HG02798 (cell line): Measurements from ENCODE around the gene SERGEF.

ENCODE experiments used
- ATAC-seq: cut with Tn5 transposase; IDR thresholded peaks from one replicate; pipeline ENCODE4 v1.9.1; 2021; ENCODE audit warnings: mild to moderate bottlenecking; ENCODE audit not compliant: unreplicated experiment, poor library complexity

SERGEF gene

DNA sequence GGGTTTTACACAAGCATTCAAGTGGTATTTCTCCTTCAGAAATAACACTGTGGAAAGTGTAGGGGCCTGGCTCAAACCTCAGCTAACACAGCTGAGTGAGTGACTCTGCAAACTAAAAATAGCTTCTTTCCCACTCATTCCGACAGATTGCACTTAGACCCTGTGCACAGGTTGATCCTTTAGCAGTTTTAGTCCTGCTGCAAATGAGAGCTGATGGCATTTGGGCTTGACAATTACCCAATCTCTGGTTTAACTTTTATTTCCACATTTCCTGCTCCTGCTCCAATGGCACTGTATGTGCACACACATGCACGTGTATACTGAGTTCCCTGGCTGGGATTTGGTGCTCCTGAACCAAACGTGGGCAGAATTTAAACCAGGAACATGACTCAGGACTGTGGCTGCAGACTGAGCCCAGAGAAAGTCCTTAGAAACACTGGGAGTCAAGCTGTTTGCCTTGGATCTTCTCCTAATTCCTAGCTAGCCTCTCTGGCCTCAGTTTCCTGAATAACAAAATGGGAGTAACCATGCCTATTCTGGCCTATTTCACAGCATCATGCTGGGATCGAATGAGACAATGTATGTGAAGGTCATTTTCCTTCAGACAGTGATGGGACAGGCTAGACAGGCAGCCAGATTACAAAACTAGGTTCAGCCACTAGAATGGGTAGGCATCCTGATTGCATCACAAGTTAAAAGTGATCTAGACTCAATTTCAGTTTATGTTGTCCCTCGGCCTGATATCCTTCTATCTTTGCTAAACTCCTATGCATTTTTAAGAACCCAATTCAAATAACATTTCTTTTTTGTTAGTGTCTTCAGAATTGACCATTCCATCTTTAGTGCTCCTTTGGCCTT is 58.2 kb downstream of the SERGEF start:
- no peak for ATAC-seq

DNA sequence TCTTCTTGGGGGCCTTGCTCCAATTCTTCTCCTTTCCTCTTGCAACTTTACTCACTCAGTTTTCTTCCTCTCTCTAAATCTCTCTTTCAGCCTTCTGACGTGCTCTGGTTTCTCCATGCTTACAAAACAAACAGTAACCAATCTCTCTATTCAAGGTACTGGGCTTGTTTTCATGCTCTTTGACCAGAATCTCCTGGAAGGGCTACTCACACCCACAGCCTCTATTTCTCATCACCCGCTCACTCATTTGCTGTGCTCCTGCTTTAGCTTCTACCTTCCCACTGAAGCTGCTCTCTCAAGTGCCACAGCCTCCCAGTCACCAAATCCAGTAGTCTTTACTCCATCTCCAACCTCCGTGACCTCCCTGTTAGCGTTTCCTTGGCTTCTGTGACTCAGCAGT is 60.4 kb downstream of the SERGEF start:
- ATAC-seq = no peak

DNA sequence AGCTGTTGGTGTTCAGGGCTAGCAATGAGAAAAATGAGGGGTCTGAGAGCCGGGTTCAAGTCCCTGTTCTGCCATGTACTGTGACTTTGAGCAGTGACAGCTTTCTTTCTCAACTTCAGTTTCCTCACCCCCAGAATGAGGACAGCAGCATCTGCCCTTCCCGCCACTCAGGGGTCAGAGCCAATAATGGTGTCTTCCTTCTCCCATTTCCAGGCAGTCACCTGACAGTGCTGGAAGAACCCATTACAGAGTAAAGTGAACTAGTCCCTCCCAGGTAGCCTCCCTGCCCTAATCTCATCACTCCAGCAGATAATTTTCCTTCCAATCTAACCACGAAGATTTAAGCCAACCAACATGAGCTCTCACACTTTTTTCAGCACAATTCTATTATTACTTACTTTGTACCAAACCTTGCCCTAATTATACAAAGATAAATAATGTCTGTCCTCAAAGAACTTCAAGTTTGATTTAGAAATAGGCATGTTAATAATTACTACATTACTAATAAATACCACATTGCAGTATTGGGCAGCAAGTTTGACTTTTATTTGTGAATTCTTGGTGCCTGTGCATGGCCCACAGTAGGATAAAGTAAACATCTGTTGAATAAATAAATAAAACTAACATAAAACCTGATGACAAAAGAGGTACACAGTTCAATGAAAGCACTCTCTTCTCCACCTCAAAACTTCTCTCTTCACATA is 61.0 kb downstream of the SERGEF start:
- no peak for ATAC-seq

GRCh38 chr11:17950644-17951043 is 62.2 kb downstream of the SERGEF start:
- ATAC-seq = no peak

- ATAC-seq = no peak
Observed at GRCh38 chr11:17948296-17948695, 64.6 kb downstream of the SERGEF start.

- no peak for ATAC-seq
Observed at GRCh38 chr11:17939542-17939941, 73.3 kb downstream of the SERGEF start.

DNA sequence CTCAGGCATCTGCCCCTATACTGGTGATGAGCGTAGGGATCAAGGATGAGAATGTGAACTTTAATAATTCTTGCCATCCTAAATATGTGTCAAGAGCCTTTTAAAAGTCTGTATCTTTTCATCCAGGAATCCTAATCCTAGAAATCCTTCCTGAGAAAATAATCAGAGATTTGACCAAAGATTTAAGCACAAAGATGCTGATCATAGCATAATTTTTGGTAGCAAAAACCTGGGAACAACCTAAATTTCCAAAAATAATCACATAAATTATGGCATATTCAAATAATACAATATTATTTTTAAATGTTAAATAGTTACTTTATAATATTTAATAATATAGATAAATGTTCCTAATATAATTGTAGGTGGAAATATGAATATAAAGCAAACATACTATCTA is 76.1 kb downstream of the SERGEF start:
- ATAC-seq = no peak

GRCh38 chr11:17934194-17934593 is 78.7 kb downstream of the SERGEF start:
- no peak for ATAC-seq

- no peak for ATAC-seq
Observed at GRCh38 chr11:17933708-17934107, 79.1 kb downstream of the SERGEF start.

- ATAC-seq = no peak
Observed at GRCh38 chr11:17932472-17932871, 80.4 kb downstream of the SERGEF start.

DNA sequence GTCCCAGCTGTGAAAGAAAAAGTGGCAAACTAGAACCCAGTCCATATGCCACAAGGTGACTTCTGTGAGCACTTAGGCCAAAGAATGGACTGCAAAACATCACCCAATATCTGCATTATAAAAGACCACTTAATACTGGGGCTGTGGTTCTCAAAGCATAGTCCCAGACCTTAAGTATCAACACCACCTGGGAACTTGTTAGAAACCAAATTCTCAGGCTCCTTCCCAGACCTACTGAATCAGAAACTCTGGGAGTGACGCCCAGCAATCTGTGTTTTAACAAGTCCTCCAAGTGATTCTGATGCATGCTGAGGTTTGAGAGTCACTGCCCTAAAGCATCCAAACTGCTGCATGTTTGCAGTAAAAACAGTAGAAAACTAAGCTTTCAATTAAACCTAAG is 81.3 kb downstream of the SERGEF start:
- no peak for ATAC-seq

- no peak for ATAC-seq
Observed at GRCh38 chr11:17930544-17931125, 82.2 kb downstream of the SERGEF start.

- ATAC-seq = no peak
Observed at GRCh38 chr11:17929171-17929570, 83.7 kb downstream of the SERGEF start.

DNA sequence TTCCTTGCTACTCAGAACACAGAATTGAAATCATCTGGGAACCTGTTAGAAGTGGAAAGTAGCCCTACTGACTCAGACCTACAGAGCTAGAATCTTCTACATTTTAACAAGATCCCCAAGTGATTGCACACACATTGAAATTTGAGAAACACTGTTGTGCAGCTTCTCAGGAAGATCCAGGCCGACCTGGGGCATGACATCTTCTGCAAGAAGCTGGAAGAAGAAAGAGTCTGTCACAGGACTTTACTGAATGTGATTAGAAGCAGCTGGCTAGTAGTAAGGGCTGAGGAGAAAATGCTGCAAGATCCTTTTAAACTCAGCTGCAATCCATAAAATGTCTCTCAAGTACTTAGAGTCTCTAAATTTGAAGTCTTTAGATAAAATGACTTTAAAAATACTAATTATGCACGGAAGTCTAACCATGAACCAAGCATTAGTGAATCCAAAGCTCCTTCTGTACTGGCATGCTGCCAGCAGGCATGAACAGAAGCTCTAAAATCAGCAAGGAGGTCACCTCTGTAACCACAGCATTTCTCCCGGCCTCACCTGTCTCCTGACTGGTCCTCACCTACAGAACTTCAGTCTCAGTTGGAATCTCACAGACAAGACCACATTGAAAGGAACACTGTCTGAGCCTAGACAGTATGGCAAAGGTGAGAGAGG is 85.0 kb downstream of the SERGEF start:
- no peak for ATAC-seq

DNA sequence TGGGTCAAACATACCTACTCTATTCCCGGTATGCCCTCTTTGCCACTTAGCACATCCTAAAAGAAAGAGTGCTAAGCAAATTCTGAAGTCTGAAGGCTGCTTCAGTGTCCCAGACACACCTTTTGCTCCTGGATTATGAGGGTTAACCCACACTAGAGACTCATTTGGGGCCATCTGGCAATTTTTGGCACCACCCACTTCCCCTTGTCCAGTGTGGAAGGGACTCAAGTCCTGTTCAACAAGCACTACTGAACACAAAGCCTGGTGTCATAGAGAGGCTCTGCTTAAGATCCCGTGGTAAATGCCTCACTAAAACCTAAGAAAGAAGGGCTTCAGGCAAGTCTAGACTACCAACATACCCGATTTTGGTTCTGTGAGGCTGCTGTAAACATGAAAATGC is 85.8 kb downstream of the SERGEF start:
- no peak for ATAC-seq

- ATAC-seq = no peak
Observed at GRCh38 chr11:17924713-17925112, 88.1 kb downstream of the SERGEF start.

GRCh38 chr11:17923217-17923616 is 89.6 kb downstream of the SERGEF start:
- no peak for ATAC-seq

DNA sequence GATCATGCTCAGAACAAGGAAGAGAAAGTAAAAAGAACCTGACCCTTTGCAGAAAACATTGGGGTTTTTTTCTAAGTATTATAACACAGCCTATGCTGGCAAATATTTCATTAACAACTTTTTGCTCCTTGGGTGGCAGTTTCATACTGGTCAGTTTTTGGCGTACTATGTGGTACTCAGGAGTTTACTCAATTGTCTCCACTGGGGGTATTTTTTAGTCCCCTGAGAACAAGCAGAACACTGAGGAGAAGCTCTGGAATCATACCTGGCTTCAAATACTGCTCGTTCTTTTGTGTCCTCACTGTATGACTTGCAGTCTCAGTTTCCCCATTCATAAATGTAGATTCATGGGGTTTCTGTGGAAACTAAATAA is 90.4 kb downstream of the SERGEF start:
- ATAC-seq = no peak

GRCh38 chr11:17921659-17922415 is 91.0 kb downstream of the SERGEF start:
- ATAC-seq = no peak

DNA sequence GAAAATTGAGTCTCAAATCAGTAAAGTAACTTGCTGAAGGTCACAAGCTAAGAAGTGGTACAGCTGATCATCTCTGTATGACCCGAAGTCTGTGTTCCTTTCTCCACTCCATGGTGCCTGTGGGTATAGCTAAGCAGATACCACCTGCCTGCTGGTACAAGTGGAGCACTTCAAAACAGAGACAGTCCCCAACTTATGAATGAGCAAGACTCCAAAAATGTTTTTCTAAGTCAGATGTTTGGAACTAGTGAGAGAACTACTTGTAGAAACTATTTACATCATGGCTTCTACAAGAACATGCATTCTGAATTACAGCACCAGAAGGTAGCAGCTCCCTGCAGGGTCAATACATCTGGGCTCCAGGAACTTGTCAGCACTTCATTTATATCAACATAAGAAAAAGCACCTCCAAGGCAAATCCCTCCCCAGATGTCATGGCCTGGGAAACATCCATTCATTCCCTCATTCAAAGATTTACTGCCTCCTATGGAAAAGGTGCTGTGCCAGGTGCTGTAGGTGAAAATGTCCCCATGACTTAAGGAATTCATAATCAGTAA is 94.7 kb downstream of the SERGEF start:
- no peak for ATAC-seq
